Measurements from ENCODE around the gene VPS13D.

Gene VPS13D

DNA sequence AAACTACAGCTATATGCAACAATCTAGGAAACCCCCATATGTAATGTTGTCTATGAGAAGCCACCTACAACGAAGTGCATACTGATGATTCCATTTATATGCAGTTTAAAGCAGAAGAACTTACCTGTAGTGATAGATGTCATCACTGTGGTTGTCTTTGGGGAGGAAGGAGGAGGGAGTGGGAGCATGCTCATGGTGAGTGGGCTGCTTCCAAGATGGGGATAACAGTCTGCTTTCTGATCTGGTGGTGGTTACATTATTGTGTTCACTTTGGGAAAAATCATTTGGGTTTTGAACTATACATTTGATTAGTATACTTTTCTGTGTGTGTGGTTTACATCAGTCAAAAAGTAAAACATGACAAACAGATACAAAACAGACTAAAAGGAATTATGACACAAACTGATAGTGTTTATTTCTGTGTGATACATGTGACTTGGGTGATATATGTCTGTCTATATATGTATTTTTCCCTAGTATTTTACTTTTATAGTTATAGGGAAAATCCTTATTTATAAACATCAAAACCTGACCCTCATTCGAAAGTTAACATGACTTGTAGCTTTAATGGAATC, 184.7 kb downstream of the VPS13D start:
- CTCF ChIA-PET: interaction anchor here (0.7 to 2.0 kb wide), 3 partner anchors 9 to 20 kb away, joined by 3 to 6 read pairs (median 3); no protein-coding TSS in a partner anchor
- POLR2A ChIA-PET: no interaction called here
- TF ChIP-seq, protein P1, sequence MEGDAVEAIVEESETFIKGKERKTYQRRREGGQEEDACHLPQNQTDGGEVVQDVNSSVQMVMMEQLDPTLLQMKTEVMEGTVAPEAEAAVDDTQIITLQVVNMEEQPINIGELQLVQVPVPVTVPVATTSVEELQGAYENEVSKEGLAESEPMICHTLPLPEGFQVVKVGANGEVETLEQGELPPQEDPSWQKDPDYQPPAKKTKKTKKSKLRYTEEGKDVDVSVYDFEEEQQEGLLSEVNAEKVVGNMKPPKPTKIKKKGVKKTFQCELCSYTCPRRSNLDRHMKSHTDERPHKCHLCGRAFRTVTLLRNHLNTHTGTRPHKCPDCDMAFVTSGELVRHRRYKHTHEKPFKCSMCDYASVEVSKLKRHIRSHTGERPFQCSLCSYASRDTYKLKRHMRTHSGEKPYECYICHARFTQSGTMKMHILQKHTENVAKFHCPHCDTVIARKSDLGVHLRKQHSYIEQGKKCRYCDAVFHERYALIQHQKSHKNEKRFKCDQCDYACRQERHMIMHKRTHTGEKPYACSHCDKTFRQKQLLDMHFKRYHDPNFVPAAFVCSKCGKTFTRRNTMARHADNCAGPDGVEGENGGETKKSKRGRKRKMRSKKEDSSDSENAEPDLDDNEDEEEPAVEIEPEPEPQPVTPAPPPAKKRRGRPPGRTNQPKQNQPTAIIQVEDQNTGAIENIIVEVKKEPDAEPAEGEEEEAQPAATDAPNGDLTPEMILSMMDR (IDR thresholded peaks at IDR 0.05; ENCODE audit: control extremely low read depth, extremely low read depth, low read depth, missing control alignments): no peak
- DNase-seq (ENCODE audit: extremely low spot score): no peak

DNA sequence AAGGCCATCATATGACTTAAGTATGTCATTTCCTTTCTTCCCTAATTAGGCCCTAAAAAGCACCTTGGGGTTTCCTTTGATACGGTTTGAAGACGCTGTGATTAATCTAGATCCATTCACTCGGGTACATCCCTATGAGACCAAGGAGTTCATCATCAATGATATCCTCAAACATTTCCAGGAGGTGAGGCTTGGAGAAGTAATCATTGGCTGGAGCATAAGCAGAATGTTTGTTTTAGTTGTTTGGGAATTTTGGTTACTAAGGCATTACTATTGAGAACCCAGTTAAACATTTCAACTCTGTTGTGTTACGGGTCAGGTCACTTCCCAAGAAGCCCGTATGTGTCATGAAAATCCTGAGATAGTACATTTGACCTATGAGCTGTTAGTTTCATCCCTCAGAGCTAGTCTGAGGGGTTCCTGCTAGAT, 185.2 kb downstream of the VPS13D start:
- TF ChIP-seq, protein P1 (IDR thresholded peaks at IDR 0.05; ENCODE audit: control extremely low read depth, extremely low read depth, low read depth, missing control alignments): no peak
- CTCF ChIA-PET: interaction anchor here (2.0 kb wide), 1 partner anchor 8 kb away, joined by 6 read pairs; no protein-coding TSS in a partner anchor
- POLR2A ChIA-PET: no interaction called here
- no peak for DNase-seq (ENCODE audit: extremely low spot score)

DNA sequence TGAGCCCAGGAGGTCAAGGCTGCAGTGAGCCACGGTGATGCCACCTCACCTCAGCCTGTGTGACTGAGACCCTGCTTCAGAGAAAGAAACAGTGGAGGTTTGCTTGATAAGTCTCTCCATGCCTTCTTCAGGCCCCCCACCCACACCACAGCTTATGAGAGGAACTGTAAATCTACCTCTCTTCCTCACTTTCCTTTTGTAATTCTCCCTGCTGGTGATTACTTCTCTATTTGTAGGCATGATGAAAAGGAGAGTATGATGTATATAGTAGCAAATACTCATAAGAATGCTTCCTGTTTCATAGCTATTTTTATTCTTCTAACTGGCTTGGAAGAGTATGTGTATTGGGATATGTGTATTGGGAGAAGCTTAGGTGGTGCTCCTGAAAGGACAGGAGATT, 186.3 kb downstream of the VPS13D start:
- CTCF ChIA-PET: interaction anchor here (0.9 to 2.0 kb wide), 3 partner anchors 7 to 61 kb away, joined by 3 to 6 read pairs (median 4); no protein-coding TSS in a partner anchor
- POLR2A ChIA-PET: no interaction called here
- no peak for DNase-seq (ENCODE audit: extremely low spot score)
- TF ChIP-seq, protein P1 (IDR thresholded peaks at IDR 0.05; ENCODE audit: control extremely low read depth, extremely low read depth, low read depth, missing control alignments): no peak

DNA sequence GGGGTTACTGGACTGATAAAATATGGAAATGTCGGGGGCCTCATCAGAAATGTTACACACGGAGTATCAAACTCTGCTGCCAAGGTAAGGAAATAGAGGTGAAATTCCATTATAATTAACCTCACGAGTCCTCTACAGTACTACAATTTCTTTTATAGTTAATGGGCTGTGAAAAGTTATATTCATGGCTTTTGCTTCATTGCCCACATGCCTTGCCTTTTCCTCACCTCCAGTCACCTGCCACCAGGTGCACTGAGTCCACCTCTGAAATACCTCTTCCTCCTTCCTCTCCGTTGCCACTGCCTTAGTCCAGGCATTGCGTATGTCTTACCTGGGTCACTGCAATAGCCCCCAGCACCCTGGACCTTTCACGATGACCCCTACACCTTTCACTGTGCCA, 186.9 kb downstream of the VPS13D start:
- no peak for DNase-seq (ENCODE audit: extremely low spot score)
- ChIA-PET CTCF (interaction anchor here (0.9 to 1.3 kb wide), 2 partner anchors 9 to 61 kb away, joined by 3 to 4 read pairs; no protein-coding TSS in a partner anchor), POLR2A (no interaction called here)
- TF ChIP-seq, protein P1 (IDR thresholded peaks at IDR 0.05; ENCODE audit: control extremely low read depth, extremely low read depth, low read depth, missing control alignments): no peak

DNA sequence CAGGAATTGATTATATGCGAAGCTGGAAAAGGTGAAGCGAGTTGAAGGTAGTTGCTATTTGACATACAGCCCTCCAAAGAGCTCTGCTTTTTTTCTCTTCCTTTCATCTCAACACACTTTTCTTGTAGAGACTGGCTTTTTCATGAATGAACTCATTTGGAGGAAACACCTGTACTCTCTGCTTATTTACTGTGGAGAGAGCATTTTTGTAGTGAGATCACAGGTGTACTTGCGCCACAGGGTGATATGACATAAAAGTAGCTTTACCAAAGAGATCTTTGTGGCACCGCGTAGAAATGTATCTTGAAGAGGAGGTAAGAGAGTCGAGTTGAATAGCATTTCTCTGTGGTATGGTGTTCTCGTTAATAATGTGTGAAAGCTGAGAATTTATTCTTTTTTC, 187.6 kb downstream of the VPS13D start:
- ChIA-PET POLR2A (no interaction called here), CTCF (no interaction called here)
- TF ChIP-seq, protein P1 (IDR thresholded peaks at IDR 0.05; ENCODE audit: control extremely low read depth, extremely low read depth, low read depth, missing control alignments): no peak
- DNase-seq (ENCODE audit: extremely low spot score): no peak

DNA sequence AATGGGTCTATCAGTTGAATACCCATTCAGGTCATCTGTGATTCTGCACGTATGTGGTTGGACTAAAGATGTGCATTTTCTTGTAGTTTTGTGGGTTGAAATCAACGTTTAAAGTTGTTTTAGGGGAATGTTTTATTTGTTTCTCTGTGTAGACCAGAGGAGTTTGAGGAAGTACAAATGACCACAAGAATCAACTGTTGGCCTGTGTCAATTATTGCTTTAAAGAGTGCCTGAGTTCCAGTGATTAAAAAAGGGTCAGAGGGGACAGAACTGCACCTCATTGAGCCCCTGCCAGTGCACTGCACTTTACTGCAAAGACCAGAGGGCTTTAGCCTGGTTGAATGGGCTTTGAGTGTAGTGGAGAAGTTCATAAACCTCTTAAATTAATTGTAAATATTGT, 190.3 kb downstream of the VPS13D start:
- TF ChIP-seq, protein P1 (IDR thresholded peaks at IDR 0.05; ENCODE audit: control extremely low read depth, extremely low read depth, low read depth, missing control alignments): no peak
- ChIA-PET POLR2A (no interaction called here), CTCF (no interaction called here)
- DNase-seq (ENCODE audit: extremely low spot score): no peak
